Measurements from ENCODE around the gene OCA2.

OCA2 gene

DNA sequence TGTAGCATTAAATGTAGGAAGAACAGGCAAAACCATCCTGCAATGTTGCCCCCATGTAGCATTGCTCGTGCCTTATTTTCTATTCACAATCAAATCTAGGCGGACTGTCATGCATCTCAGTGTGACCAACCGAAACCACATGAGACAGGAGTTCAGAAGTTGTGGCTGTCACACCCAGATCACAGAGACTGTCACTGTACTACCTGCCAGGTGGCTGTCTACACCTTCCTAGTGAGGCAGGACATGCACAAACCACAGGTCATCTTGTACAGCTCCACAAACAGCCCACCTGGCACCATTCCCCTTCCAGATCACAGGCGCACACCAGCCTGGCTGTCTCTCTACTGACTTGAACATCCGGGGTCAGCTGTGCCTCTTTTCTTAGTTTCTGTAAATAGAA is 392.8 kb downstream of the OCA2 start:
- Histone ChIP-seq H3K27me3 (ENCODE audit: low read length) (no peaks in the 10 kb centered on the region), H3K79me2 (ENCODE audit: insufficient read depth, low read length) (no peaks in the 10 kb centered on the region), H3K9me2 (replicated peaks; ENCODE audit: insufficient read depth, low read length) (no peaks in the 10 kb centered on the region), H3K4me3 (ENCODE audit: insufficient read depth, low read length, poor library complexity, severe bottlenecking) (no peak overlapping the region), H3K9me3 (ENCODE audit: insufficient read depth, low read length) (no peaks in the 10 kb centered on the region), H3K9ac (ENCODE audit: low read length) (no peak overlapping the region), H2AFZ (ENCODE audit: low read depth, low read length, severe bottlenecking) (no peak overlapping the region), H3K4me2 (ENCODE audit: low read depth, low read length, poor library complexity, severe bottlenecking) (no peak overlapping the region), H3K27ac (ENCODE audit: low read depth, low read length) (no peak overlapping the region), H4K20me1 (ENCODE audit: low read depth, low read length) (no peaks in the 10 kb centered on the region), H3K36me3 (ENCODE audit: low read length) (no peaks in the 10 kb centered on the region), H3F3A (ENCODE audit: insufficient read depth) (no peaks in the 10 kb centered on the region)
- TF ChIP-seq EZH2phosphoT487 (conservative IDR thresholded peaks at IDR 0.05; ENCODE audit: low read length): no peak
- TF ChIP-seq, protein P1, sequence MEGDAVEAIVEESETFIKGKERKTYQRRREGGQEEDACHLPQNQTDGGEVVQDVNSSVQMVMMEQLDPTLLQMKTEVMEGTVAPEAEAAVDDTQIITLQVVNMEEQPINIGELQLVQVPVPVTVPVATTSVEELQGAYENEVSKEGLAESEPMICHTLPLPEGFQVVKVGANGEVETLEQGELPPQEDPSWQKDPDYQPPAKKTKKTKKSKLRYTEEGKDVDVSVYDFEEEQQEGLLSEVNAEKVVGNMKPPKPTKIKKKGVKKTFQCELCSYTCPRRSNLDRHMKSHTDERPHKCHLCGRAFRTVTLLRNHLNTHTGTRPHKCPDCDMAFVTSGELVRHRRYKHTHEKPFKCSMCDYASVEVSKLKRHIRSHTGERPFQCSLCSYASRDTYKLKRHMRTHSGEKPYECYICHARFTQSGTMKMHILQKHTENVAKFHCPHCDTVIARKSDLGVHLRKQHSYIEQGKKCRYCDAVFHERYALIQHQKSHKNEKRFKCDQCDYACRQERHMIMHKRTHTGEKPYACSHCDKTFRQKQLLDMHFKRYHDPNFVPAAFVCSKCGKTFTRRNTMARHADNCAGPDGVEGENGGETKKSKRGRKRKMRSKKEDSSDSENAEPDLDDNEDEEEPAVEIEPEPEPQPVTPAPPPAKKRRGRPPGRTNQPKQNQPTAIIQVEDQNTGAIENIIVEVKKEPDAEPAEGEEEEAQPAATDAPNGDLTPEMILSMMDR (IDR thresholded peaks at IDR 0.05; ENCODE audit: insufficient read depth, low read length, poor library complexity, severe bottlenecking): no peak

DNA sequence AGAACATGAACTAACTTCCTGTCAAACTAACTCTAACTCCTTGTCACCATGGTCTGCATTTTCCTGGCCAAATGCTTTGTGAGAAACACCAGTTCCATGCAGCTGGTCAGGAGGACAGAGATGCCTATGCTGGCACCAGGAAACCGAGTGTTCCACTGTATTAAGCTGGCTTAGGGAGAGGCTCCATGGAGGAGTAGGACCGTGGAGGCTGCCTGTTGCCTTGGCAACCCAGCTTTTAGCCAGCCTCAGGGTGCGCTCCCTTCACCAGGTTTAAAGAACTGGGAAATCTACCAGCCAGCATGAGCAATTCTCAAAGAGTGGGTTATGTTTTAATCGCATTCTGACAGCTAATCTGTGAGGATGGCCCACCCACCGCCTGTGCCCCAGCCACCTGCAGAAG is 394.1 kb downstream of the OCA2 start:
- Histone ChIP-seq H3K27me3 (ENCODE audit: low read length) (no peaks in the 10 kb centered on the region), H3K9ac (ENCODE audit: low read length) (no peak overlapping the region), H3K9me3 (ENCODE audit: insufficient read depth, low read length) (no peaks in the 10 kb centered on the region), H2AFZ (ENCODE audit: low read depth, low read length, severe bottlenecking) (no peak overlapping the region), H3F3A (ENCODE audit: insufficient read depth) (no peaks in the 10 kb centered on the region), H3K27ac (ENCODE audit: low read depth, low read length) (no peak overlapping the region), H3K79me2 (ENCODE audit: insufficient read depth, low read length) (no peaks in the 10 kb centered on the region), H3K9me2 (replicated peaks; ENCODE audit: insufficient read depth, low read length) (no peaks in the 10 kb centered on the region), H3K4me2 (ENCODE audit: low read depth, low read length, poor library complexity, severe bottlenecking) (no peak overlapping the region), H4K20me1 (ENCODE audit: low read depth, low read length) (no peaks in the 10 kb centered on the region), H3K4me3 (ENCODE audit: insufficient read depth, low read length, poor library complexity, severe bottlenecking) (no peak overlapping the region), H3K36me3 (ENCODE audit: low read length) (no peaks in the 10 kb centered on the region)
- TF ChIP-seq EZH2phosphoT487 (conservative IDR thresholded peaks at IDR 0.05; ENCODE audit: low read length): no peak
